ENCODE results near the gene BMAL1.
"Not testable (repeated sequence)": the region's sequence is repeated elsewhere in the genome, so short reads cannot be mapped to it uniquely, and the experiment has no call there.

Gene BMAL1

GRCh38 chr11:13380731-13381130, 103.1 kb downstream of the BMAL1 start:
- no peak overlapping the region for H3K4me3 Mint-ChIP-seq
- no peaks in the 10 kb centered on the region for H3K27me3 Mint-ChIP-seq
- no peak for ATAC-seq
- H3K4me1 Mint-ChIP-seq, result no peaks in the 10 kb centered on the region
- peaks cover 55% of the 10 kb centered on the region for H3K36me3 Mint-ChIP-seq
- no peak overlapping the region for H3K27ac Mint-ChIP-seq
- H3K9me3 Mint-ChIP-seq, result no peaks in the 10 kb centered on the region

GRCh38 chr11:13382751-13383150, 105.2 kb downstream of the BMAL1 start:
- Mint-ChIP-seq H3K36me3 (peaks cover 47% of the 10 kb centered on the region), H3K9me3 (no peaks in the 10 kb centered on the region), H3K4me3 (no peak overlapping the region), H3K27ac (no peak overlapping the region), H3K4me1 (no peaks in the 10 kb centered on the region), H3K27me3 (no peaks in the 10 kb centered on the region)
- ATAC-seq, result no peak

GRCh38 chr11:13384908-13385640, 107.5 kb downstream of the BMAL1 start:
- peaks cover 59% of the 10 kb centered on the region for H3K36me3 Mint-ChIP-seq
- H3K4me3 Mint-ChIP-seq, result no peak overlapping the region
- no peak for ATAC-seq
- H3K9me3 Mint-ChIP-seq, result no peaks in the 10 kb centered on the region
- no peaks in the 10 kb centered on the region for H3K27me3 Mint-ChIP-seq
- H3K27ac Mint-ChIP-seq, result no peak overlapping the region
- H3K4me1 Mint-ChIP-seq, result no peaks in the 10 kb centered on the region

- no peaks in the 10 kb centered on the region for H3K27me3 Mint-ChIP-seq
- no peaks in the 10 kb centered on the region for H3K9me3 Mint-ChIP-seq
- no peak overlapping the region for H3K4me3 Mint-ChIP-seq
- no peaks in the 10 kb centered on the region for H3K4me1 Mint-ChIP-seq
- H3K36me3 Mint-ChIP-seq, result peaks cover 56% of the 10 kb centered on the region
- H3K27ac Mint-ChIP-seq, result no peak overlapping the region
- no peak for ATAC-seq
Observed at GRCh38 chr11:13386567-13386966, 109.0 kb downstream of the BMAL1 start.

GRCh38 chr11:13388741-13389140, 111.2 kb downstream of the BMAL1 start:
- Mint-ChIP-seq H3K4me3 (no peak overlapping the region), H3K27ac (no peak overlapping the region), H3K9me3 (no peaks in the 10 kb centered on the region), H3K4me1 (no peaks in the 10 kb centered on the region), H3K36me3 (peaks cover 43% of the 10 kb centered on the region), H3K27me3 (no peaks in the 10 kb centered on the region)
- no peak for ATAC-seq

GRCh38 chr11:13391217-13391616, 113.6 kb downstream of the BMAL1 start:
- H3K27me3 Mint-ChIP-seq, result no peaks in the 10 kb centered on the region
- no peaks in the 10 kb centered on the region for H3K9me3 Mint-ChIP-seq
- no peak for ATAC-seq
- H3K4me1 Mint-ChIP-seq, result no peaks in the 10 kb centered on the region
- H3K36me3 Mint-ChIP-seq, result peaks cover 41% of the 10 kb centered on the region
- H3K27ac Mint-ChIP-seq, result no peak overlapping the region
- H3K4me3 Mint-ChIP-seq, result no peak overlapping the region

GRCh38 chr11:13398335-13398734, 120.7 kb downstream of the BMAL1 start:
- ATAC-seq, H3K27ac Mint-ChIP-seq: not testable (repeated sequence)
- peaks cover 42% of the 10 kb centered on the region for H3K36me3 Mint-ChIP-seq

GRCh38 chr11:13405220-13405619, 127.6 kb downstream of the BMAL1 start:
- Mint-ChIP-seq H3K4me3 (no peak overlapping the region), H3K9me3 (peaks cover 5% of the 10 kb centered on the region), H3K27ac (no peak overlapping the region), H3K36me3 (peaks cover 28% of the 10 kb centered on the region), H3K27me3 (no peaks in the 10 kb centered on the region), H3K4me1 (no peaks in the 10 kb centered on the region)
- no peak for ATAC-seq

More at GRCh38 chr11:13398335-13398734, 120.7 kb downstream of the BMAL1 start:
- not testable (repeated sequence) for H3K4me1 Mint-ChIP-seq, H3K27me3 Mint-ChIP-seq, H3K9me3 Mint-ChIP-seq, H3K4me3 Mint-ChIP-seq

GRCh38 chr11:13415201-13415600, 137.6 kb downstream of the BMAL1 start:
- Mint-ChIP-seq H3K4me1 (no peaks in the 10 kb centered on the region), H3K36me3 (peaks cover 45% of the 10 kb centered on the region), H3K4me3 (no peak overlapping the region), H3K9me3 (no peaks in the 10 kb centered on the region), H3K27me3 (no peaks in the 10 kb centered on the region), H3K27ac (no peak overlapping the region)
- no peak for ATAC-seq

- H3K9me3 Mint-ChIP-seq, result peaks cover 5% of the 10 kb centered on the region
- H3K4me3 Mint-ChIP-seq, result no peak overlapping the region
- H3K27ac Mint-ChIP-seq, result no peak overlapping the region
- ATAC-seq, result no peak
- H3K36me3 Mint-ChIP-seq, result peaks cover 41% of the 10 kb centered on the region
- no peaks in the 10 kb centered on the region for H3K27me3 Mint-ChIP-seq
- peaks cover 20% of the 10 kb centered on the region for H3K4me1 Mint-ChIP-seq
Observed at GRCh38 chr11:13421561-13421960, 144.0 kb downstream of the BMAL1 start.

- H3K4me1 Mint-ChIP-seq, result peaks cover 23% of the 10 kb centered on the region
- no peak for ATAC-seq
- H3K27ac Mint-ChIP-seq, result no peak overlapping the region
- no peak overlapping the region for H3K4me3 Mint-ChIP-seq
- H3K9me3 Mint-ChIP-seq, result peaks cover 9% of the 10 kb centered on the region
- peaks cover 46% of the 10 kb centered on the region for H3K36me3 Mint-ChIP-seq
- H3K27me3 Mint-ChIP-seq, result no peaks in the 10 kb centered on the region
Observed at GRCh38 chr11:13423372-13423771, 145.8 kb downstream of the BMAL1 start.

GRCh38 chr11:13427440-13427839, 149.8 kb downstream of the BMAL1 start:
- Mint-ChIP-seq H3K27me3 (no peaks in the 10 kb centered on the region), H3K4me1 (peaks cover 36% of the 10 kb centered on the region), H3K9me3 (peaks cover 16% of the 10 kb centered on the region), H3K4me3 (no peak overlapping the region), H3K36me3 (peaks cover 75% of the 10 kb centered on the region), H3K27ac (no peak overlapping the region)
- no peak for ATAC-seq

GRCh38 chr11:13429288-13429687, 151.7 kb downstream of the BMAL1 start:
- Mint-ChIP-seq H3K27me3 (no peaks in the 10 kb centered on the region), H3K9me3 (peaks cover 16% of the 10 kb centered on the region), H3K36me3 (peaks cover 77% of the 10 kb centered on the region), H3K4me1 (peaks cover 45% of the 10 kb centered on the region), H3K4me3 (no peak overlapping the region), H3K27ac (no peak overlapping the region)
- ATAC-seq, result no peak

- Mint-ChIP-seq H3K9me3 (peaks cover 14% of the 10 kb centered on the region), H3K4me1 (peaks cover 45% of the 10 kb centered on the region), H3K36me3 (peaks cover 77% of the 10 kb centered on the region), H3K27ac (no peak overlapping the region), H3K4me3 (no peak overlapping the region), H3K27me3 (no peaks in the 10 kb centered on the region)
- ATAC-seq, result no peak
Observed at GRCh38 chr11:13429836-13430235, 152.2 kb downstream of the BMAL1 start.

GRCh38 chr11:13433437-13433836, 155.8 kb downstream of the BMAL1 start:
- ATAC-seq, result no peak
- H3K4me1 Mint-ChIP-seq, result peaks cover 49% of the 10 kb centered on the region
- H3K36me3 Mint-ChIP-seq, result peaks cover 54% of the 10 kb centered on the region
- H3K4me3 Mint-ChIP-seq, result no peak overlapping the region
- no peak overlapping the region for H3K27ac Mint-ChIP-seq
- peaks cover 11% of the 10 kb centered on the region for H3K9me3 Mint-ChIP-seq
- no peaks in the 10 kb centered on the region for H3K27me3 Mint-ChIP-seq

Measured in stimulated activated memory B cell treated with anti-CD40 and anti-IgM and Interleukin-4, amounts not matched to agents 10 μg/mL and 1 μg/mL and 100 μg/mL, for 72 hours (primary cell).